Activated gamma-delta T cell treated with Interleukin-2 at 50 U/mL for 16 hours (primary cell): Measurements from ENCODE around the gene SCMH1.

ENCODE experiments used
- DNase-seq: peaks from one replicate; pipeline ENCODE4 v3.0.0-alpha.2; 2020

The SCMH1 gene

GRCh38 chr1:41078193-41078592 lies 163.9 kb downstream of the SCMH1 start:
- DNase-seq: no peak

GRCh38 chr1:41073971-41074370 lies 168.1 kb downstream of the SCMH1 start:
- DNase-seq: no peak

GRCh38 chr1:41072051-41072450 lies 170.1 kb downstream of the SCMH1 start:
- DNase-seq: no peak

DNA sequence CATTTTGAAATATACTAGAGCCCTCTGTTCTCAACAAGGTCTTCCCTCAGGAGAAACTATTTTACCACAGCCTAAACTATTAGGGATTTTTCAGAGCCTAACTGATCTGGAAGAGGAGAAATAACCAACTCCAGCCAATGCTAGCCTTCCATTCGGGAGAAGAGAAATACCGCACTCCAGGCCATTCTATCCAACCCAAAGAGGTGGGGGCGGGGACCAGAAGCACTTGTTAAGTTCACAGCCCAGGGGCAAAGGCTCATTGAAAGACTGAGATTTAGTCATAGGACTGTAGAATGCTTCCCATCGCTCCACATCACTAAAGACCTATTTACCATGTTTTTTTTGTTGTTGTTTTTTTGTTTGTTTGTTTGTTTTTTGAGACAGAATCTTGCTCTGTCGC lies 185.2 kb downstream of the SCMH1 start:
- DNase-seq: no peak

GRCh38 chr1:41053316-41053715 lies 188.8 kb downstream of the SCMH1 start:
- no peak for DNase-seq

DNA sequence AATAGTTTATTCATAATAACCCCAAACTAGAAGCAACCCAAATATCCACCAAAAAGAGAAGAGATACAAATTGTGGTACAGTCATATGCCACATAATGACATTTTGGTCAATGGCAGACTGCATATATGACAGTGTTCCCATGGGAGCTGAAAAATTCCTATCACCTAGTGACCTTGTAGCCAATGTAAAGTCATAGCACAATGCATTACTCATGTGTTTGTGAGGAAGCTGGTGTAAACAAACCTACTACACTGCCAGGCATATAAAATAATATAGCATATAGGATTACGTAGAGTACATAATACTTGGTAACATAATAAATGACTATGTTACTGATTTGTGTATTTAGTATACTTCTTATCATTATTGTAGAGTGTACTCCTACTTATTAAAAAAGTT lies 191.1 kb downstream of the SCMH1 start:
- no peak for DNase-seq

DNA sequence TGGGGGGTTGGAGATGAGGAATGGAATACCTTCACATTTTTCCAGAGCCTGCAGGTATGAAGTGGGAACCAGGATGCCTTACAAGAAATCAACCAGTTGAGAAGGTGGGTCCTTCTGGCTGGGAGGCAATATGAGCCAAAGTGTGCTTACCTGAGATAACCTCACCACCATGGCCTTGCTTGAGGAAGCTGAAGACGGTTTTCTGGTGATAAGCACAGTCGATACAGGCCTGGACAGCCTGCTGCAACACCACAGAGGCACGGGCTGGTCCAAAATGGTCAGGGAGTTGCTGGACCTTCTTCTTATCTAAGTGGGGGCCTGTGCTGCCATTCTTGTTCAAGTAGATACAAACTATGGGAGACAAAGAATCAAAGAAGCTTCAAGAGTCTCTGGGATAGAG lies 193.6 kb downstream of the SCMH1 start:
- no peak for DNase-seq

DNA sequence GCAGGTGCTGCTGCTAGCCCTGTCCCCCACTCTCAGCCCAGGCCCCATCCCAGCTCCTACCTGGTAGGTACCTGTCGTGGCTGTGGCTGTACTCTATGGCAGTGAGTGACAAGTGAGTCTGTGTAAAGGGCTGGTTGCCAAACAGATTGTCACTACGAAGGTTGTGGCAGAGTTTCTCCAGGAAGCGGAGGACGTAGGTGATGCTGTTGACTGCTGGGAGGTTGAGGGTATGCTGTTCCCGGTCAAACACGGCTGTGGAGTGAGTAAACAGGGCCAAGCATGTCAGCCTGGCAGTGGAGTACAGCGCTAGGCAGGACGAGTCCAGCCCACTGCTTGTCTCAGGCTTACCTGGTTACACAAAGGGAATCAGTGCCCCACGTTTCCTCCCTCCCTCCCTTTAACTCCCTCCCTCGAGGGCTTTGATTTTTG lies 195.7 kb downstream of the SCMH1 start:
- no peak for DNase-seq

DNA sequence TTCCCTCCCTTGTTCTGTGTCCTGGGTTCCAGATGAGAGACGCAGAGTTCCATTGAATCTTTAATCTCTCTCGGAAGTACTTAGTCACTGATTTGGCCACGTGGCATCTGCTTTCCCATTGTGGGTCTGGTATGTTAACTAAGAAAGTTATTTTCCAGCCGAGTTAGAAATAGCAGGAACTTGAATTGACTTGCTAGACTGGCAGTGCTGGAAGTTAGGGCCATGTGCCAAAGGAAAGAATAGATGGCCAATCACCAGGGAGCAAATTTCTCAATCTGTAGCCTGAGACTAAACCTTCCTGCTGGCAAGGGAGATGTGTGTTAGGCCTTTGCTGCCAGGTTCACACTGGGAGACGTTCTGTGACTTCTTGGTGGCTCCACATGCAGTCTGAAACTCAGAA lies 196.4 kb downstream of the SCMH1 start:
- DNase-seq: no peak

DNA sequence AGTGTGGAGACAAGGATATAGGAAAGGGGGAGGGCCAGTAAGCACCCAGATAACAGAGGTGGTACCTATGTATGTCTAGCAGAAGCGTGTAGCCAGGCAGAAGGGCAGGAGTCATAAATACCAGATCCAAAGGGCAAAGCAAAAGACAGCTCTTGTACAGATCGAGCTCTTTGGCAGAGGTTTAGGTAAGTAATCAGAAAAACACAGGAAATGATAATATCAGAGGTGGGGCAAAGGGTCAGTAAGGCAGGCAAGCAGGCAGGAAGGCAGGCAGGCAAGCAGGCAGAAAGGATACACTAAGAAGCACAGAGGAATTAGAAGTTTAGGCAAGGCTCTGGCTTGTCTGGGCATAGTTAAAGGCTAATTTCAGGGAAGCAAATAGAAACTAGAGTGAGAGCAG lies 197.9 kb downstream of the SCMH1 start:
- no peak for DNase-seq

GRCh38 chr1:41041614-41042270 lies 200.4 kb downstream of the SCMH1 start:
- DNase-seq: no peak

- DNase-seq: no peak
These were observed 204.0 kb downstream of the SCMH1 start for GRCh38 chr1:41038110-41038509.

GRCh38 chr1:41037116-41037903 lies 204.8 kb downstream of the SCMH1 start:
- DNase-seq: no peak

- no peak for DNase-seq
These were observed 208.8 kb downstream of the SCMH1 start for GRCh38 chr1:41033272-41033671.

- no peak for DNase-seq
These were observed 210.0 kb downstream of the SCMH1 start for GRCh38 chr1:41032147-41032546.

DNA sequence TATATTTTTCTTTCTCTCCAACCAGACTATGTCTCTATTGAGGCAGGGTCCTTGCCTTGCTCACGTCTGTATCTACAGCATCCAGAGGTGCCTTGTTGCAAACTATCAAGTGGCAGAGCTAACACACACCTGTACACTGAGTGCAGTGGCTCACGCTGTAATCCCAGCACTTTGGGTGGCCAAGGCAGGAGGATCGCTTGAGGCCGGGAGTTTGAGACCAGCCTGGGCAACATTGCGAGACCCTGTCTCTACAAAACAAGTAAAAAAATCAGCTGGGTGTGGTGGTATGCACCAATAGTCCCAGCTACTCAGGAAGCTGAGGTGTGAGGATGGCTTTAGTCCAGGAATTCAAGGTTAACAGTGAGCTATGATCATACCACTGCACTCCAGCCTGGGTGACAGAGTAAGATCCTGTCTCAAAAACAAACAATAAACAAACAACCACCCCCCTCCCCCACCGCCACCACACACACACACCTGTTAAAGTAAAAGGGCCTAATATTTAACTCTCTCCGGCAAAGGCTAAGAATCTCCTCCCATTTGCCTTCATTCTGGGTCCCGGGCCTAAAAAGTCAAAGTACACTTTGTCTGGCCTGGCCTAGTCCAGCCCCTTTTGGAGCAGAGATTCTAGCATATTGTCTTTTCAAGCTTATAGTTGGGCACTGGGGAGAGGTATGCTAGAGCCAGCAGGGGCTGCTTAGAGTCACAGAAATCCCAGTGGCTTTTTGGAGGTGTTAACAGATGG lies 211.1 kb downstream of the SCMH1 start:
- DNase-seq: no peak

GRCh38 chr1:41028034-41028642 lies 214.0 kb downstream of the SCMH1 start:
- no peak for DNase-seq

DNA sequence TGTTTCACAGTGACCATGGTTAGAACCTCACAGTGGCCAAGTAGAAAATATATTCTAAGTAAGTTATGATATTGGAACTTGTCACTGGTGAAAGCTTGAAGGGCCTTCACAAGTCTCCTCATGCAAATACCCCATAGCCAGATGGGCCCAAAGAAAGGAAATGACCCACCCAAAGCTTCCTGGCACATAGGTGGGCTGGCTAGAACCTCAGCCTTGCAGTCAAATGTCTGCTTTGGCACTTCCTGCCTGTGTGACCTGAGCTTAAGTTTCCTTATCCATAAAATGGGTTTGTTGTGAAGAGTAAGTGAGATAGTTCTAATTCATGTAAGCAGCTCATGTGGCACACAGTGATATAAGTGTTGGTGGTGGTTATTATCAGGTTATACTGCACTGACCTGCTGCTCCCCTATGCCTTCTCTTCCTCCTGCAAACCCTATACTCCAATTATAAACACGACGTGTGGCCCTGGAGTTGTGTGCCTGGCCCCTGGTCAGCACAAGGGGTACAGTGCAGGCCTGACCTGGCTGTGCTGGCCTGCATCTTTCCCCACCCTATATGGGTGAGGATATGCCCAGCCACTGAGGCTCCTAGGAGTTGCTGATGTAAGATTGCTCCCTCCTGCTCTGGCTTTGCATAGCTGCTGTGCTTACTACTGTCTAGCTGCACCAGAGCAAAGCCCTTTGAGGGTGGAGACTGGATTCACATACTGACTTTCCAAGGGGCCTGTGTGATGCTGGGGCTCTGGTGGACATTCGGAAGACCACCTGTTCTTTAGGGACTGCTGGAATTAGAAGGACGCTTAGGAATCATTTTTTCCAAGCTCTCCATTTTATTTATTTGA lies 215.9 kb downstream of the SCMH1 start:
- no peak for DNase-seq

DNA sequence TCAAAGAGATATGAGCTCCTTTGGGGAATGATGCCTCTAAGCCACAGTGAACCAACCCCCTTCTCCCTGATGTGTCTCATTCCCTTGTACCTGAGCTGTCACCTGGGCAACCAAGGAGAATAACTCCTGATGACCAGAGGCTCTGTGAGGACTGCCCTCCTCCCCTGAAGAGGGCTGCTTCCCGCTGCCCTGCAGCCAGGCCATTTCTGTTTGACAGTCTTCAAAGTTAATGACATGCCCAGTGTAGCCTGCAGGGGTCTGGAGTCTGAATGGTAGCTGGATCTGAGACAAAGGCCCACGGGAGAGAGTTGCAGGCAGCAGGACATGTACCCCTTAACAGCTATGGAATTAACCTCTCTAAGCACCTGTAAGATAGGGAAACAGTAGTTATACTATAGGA lies 217.2 kb downstream of the SCMH1 start:
- no peak for DNase-seq

GRCh38 chr1:41023279-41023990 lies 218.7 kb downstream of the SCMH1 start:
- no peak for DNase-seq

GRCh38 chr1:41022424-41022823 lies 219.7 kb downstream of the SCMH1 start:
- no peak for DNase-seq
